Colonic mucosa (tissue), 4 donors: ENCODE measurements around the gene PCSK5. TPM values are rescaled to one million over a fixed set of nuclear protein-coding genes. Genes with fewer than 3 reads are reported as not detected.

Source experiments
- DNase-seq: peaks from one replicate; pipeline ENCODE4 v3.0.0-alpha.2; 2020
- H3K27ac ChIP-seq: fragments of 200-600 bp; one replicate; pipeline ENCODE4 v1.8.0; 2021
- H3K27me3 ChIP-seq: fragments of 200-600 bp; one replicate; pipeline ENCODE4 v1.8.0; 2021
- H3K36me3 ChIP-seq: fragments of 200-600 bp; one replicate; pipeline ENCODE4 v1.8.0; 2021
- H3K4me1 ChIP-seq: fragments of 200-600 bp; one replicate; pipeline ENCODE4 v1.8.0; 2021; ENCODE audit warnings: mild to moderate bottlenecking
- H3K4me3 ChIP-seq: fragments of 200-600 bp; one replicate; pipeline ENCODE4 v1.8.0; 2021
- H3K9ac ChIP-seq, 2 donors: one replicate each; pipeline ENCODE4 v1.7.0; 2013; ENCODE audit warnings: control low read depth in 2 of 2, low read depth in 2 of 2, low read length in 2 of 2
- H3K9me3 ChIP-seq: fragments of 200-600 bp; one replicate; pipeline ENCODE4 v1.8.0; 2021
- intact Hi-C: fragments of 100-400 bp; cut with DNase I; formaldehyde crosslinking; loops from one replicate; pipeline ENCODE4 v1.14.1; 2022
- total RNA-seq, 2 donors: library from RNA; stranded (reverse); fragmentation: NEBNext Ultra II Directional in 1 of 2; extraction: Animal tissue kit (Norgen Biotek cat#: 25700) in 1 of 2; gene quantifications; one replicate each; pipeline ENCODE4 v1.2.1, GENCODE V29; 2021
- TF ChIP-seq, protein P1 (sequence below): fragments of 200-600 bp; IDR thresholded peaks from one replicate; pipeline ENCODE4 v1.8.0; 2022; ENCODE audit warnings: antibody characterized with exemption, mild to moderate bottlenecking
- donor health status: healthy.
- donor health status: DM: no; HTN: no; CAD: no.
- donor health status: DM: no; HTN: no; CAD: no.

Gene PCSK5
- total RNA-seq, 2 donors from 2014 or later: 36.7 to 55.3 TPM

DNA sequence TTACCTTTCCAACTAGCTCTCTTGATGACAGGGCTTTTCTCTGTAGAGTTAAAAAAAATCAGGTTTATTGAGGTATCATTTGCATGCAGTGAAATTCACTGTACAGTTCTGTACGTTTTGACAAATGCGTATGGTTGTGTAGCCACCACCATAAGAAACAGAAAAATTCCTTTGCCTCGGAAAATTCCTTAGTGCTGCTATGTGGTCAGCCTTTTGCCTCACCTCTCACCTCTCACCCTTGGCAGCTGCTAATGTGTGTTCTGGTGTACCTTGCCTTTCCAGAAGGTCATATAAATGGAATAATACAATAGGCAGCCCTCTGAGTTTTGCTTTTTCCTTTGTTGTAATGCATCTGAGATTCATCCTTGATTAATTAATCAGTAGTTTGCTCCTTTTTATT is 28.4 kb downstream of the PCSK5 start:
- no peak overlapping the region for H3K9ac ChIP-seq
- no peaks in the 10 kb centered on the region for H3K27me3 ChIP-seq
- H3K9me3 ChIP-seq: no peaks in the 10 kb centered on the region
- H3K4me3 ChIP-seq: no peak overlapping the region
- H3K4me1 ChIP-seq: no peaks in the 10 kb centered on the region
- intact Hi-C loops: no loop called here
- DNase-seq: no peak
- TF ChIP-seq, protein P1, sequence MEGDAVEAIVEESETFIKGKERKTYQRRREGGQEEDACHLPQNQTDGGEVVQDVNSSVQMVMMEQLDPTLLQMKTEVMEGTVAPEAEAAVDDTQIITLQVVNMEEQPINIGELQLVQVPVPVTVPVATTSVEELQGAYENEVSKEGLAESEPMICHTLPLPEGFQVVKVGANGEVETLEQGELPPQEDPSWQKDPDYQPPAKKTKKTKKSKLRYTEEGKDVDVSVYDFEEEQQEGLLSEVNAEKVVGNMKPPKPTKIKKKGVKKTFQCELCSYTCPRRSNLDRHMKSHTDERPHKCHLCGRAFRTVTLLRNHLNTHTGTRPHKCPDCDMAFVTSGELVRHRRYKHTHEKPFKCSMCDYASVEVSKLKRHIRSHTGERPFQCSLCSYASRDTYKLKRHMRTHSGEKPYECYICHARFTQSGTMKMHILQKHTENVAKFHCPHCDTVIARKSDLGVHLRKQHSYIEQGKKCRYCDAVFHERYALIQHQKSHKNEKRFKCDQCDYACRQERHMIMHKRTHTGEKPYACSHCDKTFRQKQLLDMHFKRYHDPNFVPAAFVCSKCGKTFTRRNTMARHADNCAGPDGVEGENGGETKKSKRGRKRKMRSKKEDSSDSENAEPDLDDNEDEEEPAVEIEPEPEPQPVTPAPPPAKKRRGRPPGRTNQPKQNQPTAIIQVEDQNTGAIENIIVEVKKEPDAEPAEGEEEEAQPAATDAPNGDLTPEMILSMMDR: no peak
- no peak overlapping the region for H3K27ac ChIP-seq
- H3K36me3 ChIP-seq: no peaks in the 10 kb centered on the region

DNA sequence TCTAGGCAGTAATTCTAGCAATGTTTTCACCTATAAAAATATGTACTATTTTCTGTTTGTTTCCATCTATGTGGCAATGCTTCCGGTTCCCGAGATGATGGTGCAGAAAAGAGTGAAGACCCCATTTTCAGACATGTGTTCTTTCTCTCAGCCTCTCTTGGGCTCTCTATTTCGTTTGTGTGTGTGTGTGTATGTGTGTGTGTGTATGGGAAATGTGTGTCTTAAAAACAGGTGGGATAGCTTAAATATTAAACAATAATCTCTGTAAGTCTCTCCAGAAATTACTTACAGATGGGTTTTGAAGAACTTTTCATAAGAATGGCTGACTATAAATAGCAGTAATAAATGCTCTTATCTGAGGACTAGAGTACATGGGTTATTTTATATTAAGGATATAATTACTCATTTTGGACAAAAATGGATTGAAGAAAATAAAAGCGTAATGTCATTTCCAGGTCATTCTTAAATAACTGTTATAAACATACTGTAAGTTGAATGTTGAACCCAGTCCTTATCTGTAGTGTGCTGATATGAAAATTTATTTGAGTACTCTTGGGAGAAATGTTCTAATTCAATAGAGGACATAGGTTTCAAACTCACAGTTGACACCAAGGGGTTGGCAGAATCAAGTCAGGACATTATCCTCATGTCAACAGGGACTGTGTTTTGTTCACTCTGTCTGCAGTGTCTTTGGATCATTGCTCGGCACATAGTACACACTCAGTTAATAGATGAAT is 31.1 kb downstream of the PCSK5 start:
- DNase-seq: no peak
- Histone ChIP-seq H3K4me1 (no peaks in the 10 kb centered on the region), H3K27ac (no peak overlapping the region), H3K4me3 (no peak overlapping the region), H3K27me3 (no peaks in the 10 kb centered on the region), H3K36me3 (no peaks in the 10 kb centered on the region), H3K9ac (no peak overlapping the region), H3K9me3 (no peaks in the 10 kb centered on the region)
- TF ChIP-seq, protein P1: no peak
- intact Hi-C loops: no loop called here

DNA sequence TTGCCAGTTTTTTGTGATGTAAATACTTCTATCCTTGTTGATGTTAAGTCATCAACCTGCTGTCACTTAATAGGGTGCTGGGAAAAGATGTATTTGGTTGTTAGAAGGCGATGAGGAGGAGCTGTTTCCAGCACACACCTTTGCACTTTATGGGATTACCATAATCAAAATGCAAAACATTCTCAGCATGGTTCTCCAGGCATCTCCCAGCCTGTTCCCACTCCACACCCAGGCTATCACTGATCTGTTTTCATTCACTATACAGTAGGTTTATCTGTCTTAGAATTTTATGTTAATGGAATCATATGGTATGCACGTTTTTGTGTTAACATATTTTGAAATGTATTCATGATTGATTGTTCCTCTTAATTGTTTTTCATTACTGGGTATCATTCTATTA is 35.9 kb downstream of the PCSK5 start:
- intact Hi-C loops: no loop called here
- H3K27ac ChIP-seq: no peak overlapping the region
- TF ChIP-seq, protein P1: no peak
- no peaks in the 10 kb centered on the region for H3K36me3 ChIP-seq
- H3K4me3 ChIP-seq: no peak overlapping the region
- H3K27me3 ChIP-seq: no peaks in the 10 kb centered on the region
- H3K4me1 ChIP-seq: no peaks in the 10 kb centered on the region
- H3K9ac ChIP-seq: no peak overlapping the region
- no peaks in the 10 kb centered on the region for H3K9me3 ChIP-seq
- no peak for DNase-seq

DNA sequence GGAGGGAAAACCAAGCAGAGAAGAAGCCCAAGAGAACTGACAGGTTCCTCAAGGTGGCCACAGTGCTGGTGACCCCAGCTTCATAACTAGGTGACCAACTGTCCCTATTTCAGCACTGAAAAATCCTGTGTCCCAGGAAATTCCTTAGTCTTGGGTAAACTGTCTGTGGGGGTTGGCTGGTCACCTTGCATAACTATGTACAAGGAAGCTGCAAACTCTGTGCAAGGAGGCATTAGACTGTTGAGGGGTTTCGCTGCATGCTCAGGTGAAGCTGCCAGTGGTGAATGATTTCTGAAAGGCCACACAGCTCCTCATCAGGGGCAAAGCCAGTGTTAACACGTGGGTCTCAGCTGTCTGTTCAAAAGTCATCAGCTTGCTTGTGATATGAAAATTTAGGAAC is 36.9 kb downstream of the PCSK5 start:
- Histone ChIP-seq H3K9me3 (no peaks in the 10 kb centered on the region), H3K9ac (no peak overlapping the region), H3K36me3 (no peaks in the 10 kb centered on the region), H3K27ac (no peak overlapping the region), H3K4me1 (no peaks in the 10 kb centered on the region), H3K27me3 (no peaks in the 10 kb centered on the region), H3K4me3 (no peak overlapping the region)
- intact Hi-C loops: no loop called here
- no peak for DNase-seq
- TF ChIP-seq, protein P1: no peak

DNA sequence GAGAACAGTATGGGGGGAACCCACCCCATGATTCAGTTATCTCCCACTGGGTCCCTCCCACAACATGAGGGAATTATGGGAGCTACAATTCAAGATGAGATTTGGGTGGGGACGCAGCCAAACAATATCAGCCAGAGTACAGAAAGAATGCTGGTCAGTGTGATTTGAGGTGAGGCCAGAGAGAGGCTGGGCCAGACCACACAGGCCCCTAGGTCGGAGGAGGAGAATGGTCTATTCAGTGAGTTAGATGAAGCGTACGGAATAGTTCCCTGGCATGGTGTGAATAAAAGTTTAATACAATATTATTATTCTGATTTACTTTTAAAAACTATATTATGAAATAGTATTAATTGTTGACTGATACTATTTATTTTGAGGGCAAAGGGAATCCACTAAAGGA is 39.7 kb downstream of the PCSK5 start:
- no peaks in the 10 kb centered on the region for H3K36me3 ChIP-seq
- no peak overlapping the region for H3K9ac ChIP-seq
- DNase-seq: no peak
- TF ChIP-seq, protein P1: no peak
- H3K27me3 ChIP-seq: no peaks in the 10 kb centered on the region
- no peak overlapping the region for H3K4me3 ChIP-seq
- intact Hi-C loops: no loop called here
- H3K9me3 ChIP-seq: no peaks in the 10 kb centered on the region
- H3K27ac ChIP-seq: no peak overlapping the region
- no peaks in the 10 kb centered on the region for H3K4me1 ChIP-seq
